HEK293 (cell line): ENCODE measurements around the gene AGAP9.
"Not testable (repeated sequence)": the region's sequence is repeated elsewhere in the genome, so short reads cannot be mapped to it uniquely, and the experiment has no call there.

Experiments
- CTCF ChIA-PET: fragments of 350-600 bp; formaldehyde crosslinking; extraction: SDS; loops from one replicate; lab custom pipeline; 2021; ENCODE audit warnings: antibody characterized with exemption; lab: Yijun Ruan, JAX
- POLR2A ChIA-PET: fragments of 300-600 bp; formaldehyde crosslinking; extraction: SDS; loops from one replicate; lab custom pipeline; 2020; ENCODE audit warnings: antibody characterized with exemption, inconsistent platforms; lab: Yijun Ruan, JAX
- H3K27ac ChIP-seq: fragments of 200-500 bp; sonication (Bioruptor generic); 2 replicates; pipeline ENCODE4 v1.5.1; 2014; ENCODE audit warnings: low read depth, low read length, control low read depth, inconsistent platforms; ENCODE audit errors: extremely low read depth
- H3K36me3 ChIP-seq, 2 experiments: fragments of 200-500 bp in 1 of 2; sonication (Bioruptor generic) in 1 of 2; 1 replicate in 1 of 2; 2 replicates in 1 of 2; pipeline ENCODE4 v1.5.1; 2014 to 2017; ENCODE audit warnings: inconsistent platforms in 2 of 2, low read length in 2 of 2; ENCODE audit not compliant: control insufficient read depth in 2 of 2, insufficient read depth in 1 of 2
- H3K4me1 ChIP-seq: fragments of 200-500 bp; sonication (Bioruptor generic); 2 replicates; pipeline ENCODE4 v1.5.1; 2014; ENCODE audit warnings: mild to moderate bottlenecking, low read length, inconsistent platforms; ENCODE audit not compliant: control insufficient read depth, insufficient read depth
- H3K4me3 ChIP-seq: 2 replicates; pipeline ENCODE4 v1.5.1; 2011; ENCODE audit warnings: low read depth, mild to moderate bottlenecking, control low read depth, low read length, moderate library complexity
- H3K9me3 ChIP-seq: fragments of 200-500 bp; sonication (Bioruptor generic); 2 replicates; pipeline ENCODE4 v1.5.1; 2014; ENCODE audit warnings: low read depth, low read length, inconsistent platforms; ENCODE audit not compliant: control insufficient read depth, insufficient read depth
- OSR2 ChIP-seq: fragments of 450-650 bp; formaldehyde crosslinking; IDR thresholded peaks from 2 replicates; pipeline ENCODE4 v1.5.1; 2016; ENCODE audit warnings: missing biosample characterization, missing genetic modification characterization
- PRDM1 ChIP-seq: fragments of 450-650 bp; formaldehyde crosslinking; IDR thresholded peaks from 2 replicates; pipeline ENCODE4; 2016; ENCODE audit warnings: missing biosample characterization, missing genetic modification characterization
- ZNF654 ChIP-seq: fragments of 450-650 bp; formaldehyde crosslinking; IDR thresholded peaks from 2 replicates; pipeline ENCODE4 v1.5.1; 2016; ENCODE audit warnings: low read depth, missing biosample characterization, missing genetic modification characterization

Gene AGAP9

GRCh38 chr10:47552719-47553118 is 29.3 kb upstream of the AGAP9 start:
- 0 out of 2 replicates have a peak, but pooled peaks have one; percentile 7 for TF ChIP-seq OSR2 (tag by site-specific recombination)
- TF ChIP-seq ZNF654 (tag by site-specific recombination): peak; percentile 34; the same call in 1 of the 2 replicates
- TF ChIP-seq PRDM1: peak; percentile 17; the same call in 1 of the 2 replicates
- H3K9me3 ChIP-seq, H3K4me1 ChIP-seq, CTCF ChIA-PET, H3K36me3 ChIP-seq, POLR2A ChIA-PET: not testable (repeated sequence)
- Histone ChIP-seq H3K27ac (peak overlapping the region; percentile 70; the same call in 1 of the 2 replicates), H3K4me3 (peak overlapping the region; percentile 86)

DNA sequence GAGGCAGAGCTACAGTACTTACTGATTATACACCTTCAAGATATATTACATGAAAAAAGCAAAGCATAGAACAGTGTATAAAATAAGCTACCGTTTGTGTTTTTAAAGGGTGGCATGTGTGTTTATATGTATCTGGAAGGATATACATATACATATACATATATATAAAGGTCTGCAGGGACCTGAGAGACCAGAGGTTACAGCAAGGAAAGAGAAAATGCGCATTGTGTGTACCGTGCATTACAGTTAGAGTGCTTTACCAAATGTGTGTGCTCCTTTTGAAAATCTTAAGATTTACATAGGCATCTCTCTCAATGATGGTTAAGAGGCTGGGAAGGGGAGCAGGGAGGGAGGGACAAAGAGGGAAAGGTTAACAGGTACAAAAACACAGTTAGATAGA is 23.8 kb upstream of the AGAP9 start:
- peaks cover 6 to 10% of the 10 kb centered on the region in 2 experiments; a peak in 2 of 3 replicates for H3K36me3 ChIP-seq
- POLR2A ChIA-PET, CTCF ChIA-PET, H3K4me1 ChIP-seq, H3K27ac ChIP-seq, H3K4me3 ChIP-seq, H3K9me3 ChIP-seq: not testable (repeated sequence)

GRCh38 chr10:47536430-47536829 is 13.0 kb upstream of the AGAP9 start:
- H3K4me1 ChIP-seq, H3K27ac ChIP-seq, POLR2A ChIA-PET, CTCF ChIA-PET, H3K9me3 ChIP-seq, H3K4me3 ChIP-seq, H3K36me3 ChIP-seq: not testable (repeated sequence)

DNA sequence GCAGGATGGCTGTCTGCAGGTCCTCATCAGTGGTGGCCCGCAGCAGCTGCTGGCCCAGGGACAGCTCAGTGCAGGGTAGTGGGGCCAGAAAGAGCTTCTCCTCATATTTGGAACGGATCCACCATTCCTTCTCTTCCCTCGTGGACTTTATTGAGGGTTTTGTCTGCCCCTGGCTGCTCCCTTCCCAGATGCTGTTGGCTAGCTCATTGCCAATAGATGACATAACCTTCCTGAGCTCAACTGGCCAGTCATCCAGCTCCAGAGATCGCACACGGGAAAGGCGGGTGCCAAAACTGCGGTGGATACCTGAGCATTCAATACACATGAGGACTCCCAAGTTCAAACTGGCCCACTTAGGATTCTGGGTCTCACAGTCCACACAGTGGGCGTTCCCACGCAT is 21.1 kb downstream of the AGAP9 start:
- H3K36me3 ChIP-seq: peaks cover 0 to 13% of the 10 kb centered on the region in 2 experiments; a peak in 2 of 3 replicates
- H3K27ac ChIP-seq, POLR2A ChIA-PET, H3K9me3 ChIP-seq, H3K4me3 ChIP-seq, H3K4me1 ChIP-seq, CTCF ChIA-PET: not testable (repeated sequence)

DNA sequence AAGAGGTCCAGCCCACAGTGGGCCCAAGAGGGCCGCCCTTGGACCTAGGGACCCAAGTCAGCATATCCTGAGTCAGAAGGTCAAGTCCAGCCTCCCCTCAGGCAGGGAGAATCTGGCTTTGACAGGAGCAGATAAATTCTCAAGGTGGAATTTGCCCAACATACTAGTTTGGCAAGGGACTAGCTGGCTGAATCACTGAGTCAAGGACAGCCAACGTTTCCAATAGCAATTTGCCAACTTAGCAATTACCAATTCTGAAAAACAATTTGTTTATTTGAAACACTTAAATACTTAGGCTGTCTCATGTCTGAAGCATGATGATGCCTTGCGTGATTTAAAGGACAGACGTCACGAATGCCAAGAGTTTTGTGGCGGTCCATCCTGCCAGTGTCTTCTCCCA is 29.2 kb downstream of the AGAP9 start:
- not testable (repeated sequence) for H3K4me1 ChIP-seq

GRCh38 chr10:47491600-47491999 is 31.8 kb downstream of the AGAP9 start, which contains the start of gene FAM25G:
FAM25G (minus strand) TSS chr10:47491700; CDS start chr10:47491674, 26 bp downstream.
- H3K36me3 ChIP-seq, H3K9me3 ChIP-seq, CTCF ChIA-PET, H3K27ac ChIP-seq, POLR2A ChIA-PET, H3K4me1 ChIP-seq, H3K4me3 ChIP-seq: not testable (repeated sequence)

More for the DNA sequence above, 29.2 kb downstream of the AGAP9 start:
- POLR2A ChIA-PET, H3K36me3 ChIP-seq, H3K27ac ChIP-seq, CTCF ChIA-PET, H3K4me3 ChIP-seq, H3K9me3 ChIP-seq: not testable (repeated sequence)

GRCh38 chr10:47489630-47490029 is 33.8 kb downstream of the AGAP9 start:
- H3K27ac ChIP-seq, H3K4me3 ChIP-seq, H3K36me3 ChIP-seq, POLR2A ChIA-PET, CTCF ChIA-PET, H3K9me3 ChIP-seq, H3K4me1 ChIP-seq: not testable (repeated sequence)

DNA sequence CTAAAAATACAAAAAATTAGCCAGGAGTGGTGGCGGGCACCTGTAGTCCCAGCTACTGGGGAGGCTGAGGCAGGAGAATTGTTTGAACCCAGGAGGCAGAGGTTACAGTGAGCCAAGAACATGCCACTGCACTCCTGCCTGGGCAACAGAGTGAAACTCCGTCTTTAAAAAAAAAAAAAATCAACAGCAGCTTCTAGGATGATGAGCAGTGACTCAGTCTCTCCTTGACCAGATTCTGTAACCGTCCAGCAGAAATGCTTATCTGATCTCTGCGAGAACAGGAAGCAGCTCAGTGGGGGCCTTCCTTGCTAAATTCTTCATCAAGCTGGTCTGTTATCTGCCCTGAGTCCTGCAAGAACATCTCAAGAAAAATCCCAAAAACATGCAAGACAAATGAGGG is 37.5 kb downstream of the AGAP9 start:
- H3K4me1 ChIP-seq, H3K36me3 ChIP-seq, H3K27ac ChIP-seq, CTCF ChIA-PET, POLR2A ChIA-PET, H3K4me3 ChIP-seq, H3K9me3 ChIP-seq: not testable (repeated sequence)

DNA sequence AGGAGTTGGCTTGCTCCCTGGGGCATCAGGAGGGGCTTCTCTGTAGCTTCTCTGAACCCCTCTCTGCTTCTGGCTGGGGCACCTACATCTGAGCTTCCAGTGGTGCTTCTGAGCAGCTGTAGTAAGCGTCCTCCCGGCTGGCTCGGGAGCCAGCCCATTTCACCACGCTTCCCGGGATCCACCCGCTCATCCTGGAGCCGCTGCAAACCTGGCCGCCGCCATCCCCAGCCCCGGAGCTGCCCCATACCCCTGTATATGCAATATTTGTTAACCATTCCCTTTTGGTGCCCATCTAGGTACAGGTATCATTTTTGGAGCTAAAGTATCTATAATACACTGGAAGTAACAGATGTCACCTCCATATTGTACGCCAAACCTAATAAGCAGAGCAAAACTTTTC is 38.7 kb downstream of the AGAP9 start:
- H3K36me3 ChIP-seq, H3K27ac ChIP-seq, H3K9me3 ChIP-seq, CTCF ChIA-PET, H3K4me1 ChIP-seq, POLR2A ChIA-PET, H3K4me3 ChIP-seq: not testable (repeated sequence)

GRCh38 chr10:47483923-47484322 is 39.5 kb downstream of the AGAP9 start, which contains the start of gene ANXA8:
ANXA8 (minus strand) TSS chr10:47484115; CDS start chr10:47483933, 182 bp downstream.
- CTCF ChIA-PET, POLR2A ChIA-PET: not testable (repeated sequence)

DNA sequence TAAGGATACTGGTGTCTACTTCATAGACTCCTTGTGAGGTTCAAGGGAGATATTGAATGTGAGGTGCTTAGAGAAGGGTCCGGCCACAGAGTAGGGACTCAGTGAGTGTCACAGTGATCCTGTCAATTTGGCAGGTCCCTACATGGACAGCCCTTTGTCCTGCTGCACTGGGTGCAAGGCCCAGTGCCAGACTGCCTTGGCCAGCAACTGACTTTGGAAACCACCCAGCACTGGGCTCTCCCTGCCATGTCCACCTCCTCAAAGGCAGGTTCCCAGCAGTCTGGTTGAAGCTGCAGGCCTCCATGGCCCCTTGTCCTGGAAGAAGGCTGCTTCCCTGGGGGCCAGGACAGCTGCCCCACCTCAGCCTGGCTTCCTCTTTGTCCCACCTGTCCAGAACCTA is 41.1 kb downstream of the AGAP9 start:
- H3K4me3 ChIP-seq, CTCF ChIA-PET, H3K9me3 ChIP-seq, H3K4me1 ChIP-seq, H3K36me3 ChIP-seq, POLR2A ChIA-PET, H3K27ac ChIP-seq: not testable (repeated sequence)

More at GRCh38 chr10:47483923-47484322, 39.5 kb downstream of the AGAP9 start, which contains the start of gene ANXA8:
- not testable (repeated sequence) for H3K27ac ChIP-seq, H3K36me3 ChIP-seq, H3K4me3 ChIP-seq, H3K4me1 ChIP-seq, H3K9me3 ChIP-seq
